Measurements from ENCODE around the gene MAGEB6B.
"Not testable (repeated sequence)": the region's sequence is repeated elsewhere in the genome, so short reads cannot be mapped to it uniquely, and the experiment has no call there.

MAGEB6B gene, protein sequence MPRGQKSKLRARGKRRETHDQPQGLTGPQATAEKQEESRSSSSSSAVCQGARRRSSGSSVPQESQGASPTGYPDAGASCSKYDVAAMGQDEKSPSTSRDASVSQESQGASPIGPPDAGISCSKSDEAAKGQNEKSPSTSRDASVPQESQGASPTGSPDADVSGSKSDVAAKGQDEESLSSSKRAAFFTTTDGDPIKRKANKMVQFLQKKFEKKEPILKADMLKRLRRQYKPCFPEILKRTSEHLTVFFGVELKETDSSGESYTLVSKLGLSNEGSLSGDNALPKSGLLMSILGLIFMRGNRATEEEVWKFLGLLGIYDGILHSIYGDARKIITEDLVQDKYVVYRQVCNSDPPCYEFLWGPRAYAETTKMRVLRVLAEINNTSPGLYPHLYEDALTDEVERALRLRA

DNA sequence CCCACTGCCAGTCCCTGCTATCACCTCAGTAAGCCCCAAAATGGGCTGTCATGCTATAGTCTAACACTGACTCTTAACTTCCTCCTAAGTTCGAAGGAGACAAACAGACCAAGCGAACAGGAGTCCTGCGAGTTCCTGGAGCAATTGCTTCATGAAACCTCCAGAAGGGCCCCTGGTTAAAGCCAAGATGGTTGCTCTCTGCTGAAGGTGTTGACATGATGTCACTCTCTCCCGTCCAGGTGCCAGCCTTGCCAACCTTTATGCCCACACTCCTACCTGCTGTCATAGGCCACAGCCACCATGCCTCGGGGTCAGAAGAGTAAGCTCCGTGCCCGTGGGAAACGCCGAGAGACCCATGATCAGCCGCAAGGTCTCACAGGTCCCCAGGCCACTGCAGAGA is at the start of gene MAGEB6B:
Gene MAGEB6B, plus strand, starts transcription at position 301 of the 400 bp plus-strand sequence. Its CDS starts 0 bp downstream, at position 301.
- FAIRE-seq: no peak

DNA sequence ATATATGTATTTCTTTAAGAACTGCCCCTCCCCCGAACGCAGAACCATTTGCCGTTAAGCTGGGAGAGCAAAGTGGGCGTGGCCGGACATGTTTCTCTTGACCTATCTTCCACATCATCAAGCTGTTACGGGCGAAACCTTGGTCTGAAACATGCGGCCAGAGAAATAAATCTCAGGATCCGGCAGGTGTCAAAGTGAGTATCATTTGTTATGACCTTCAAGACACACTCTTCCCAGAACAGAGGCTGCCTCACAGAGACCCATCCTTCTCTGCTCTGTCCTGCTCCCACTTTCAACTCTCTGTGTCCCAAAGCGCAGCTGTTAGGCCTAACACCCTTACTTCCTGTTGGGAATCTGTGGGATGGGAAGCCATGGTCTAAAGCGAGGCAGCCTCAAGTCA is 22.1 kb upstream of the MAGEB6B start, which contains the start of gene MAGEB18:
Gene MAGEB18, plus strand, starts transcription at position 70 of the 400 bp plus-strand sequence. CDS start 643 bp downstream, outside the sequence.
- FAIRE-seq: no peak

DNA sequence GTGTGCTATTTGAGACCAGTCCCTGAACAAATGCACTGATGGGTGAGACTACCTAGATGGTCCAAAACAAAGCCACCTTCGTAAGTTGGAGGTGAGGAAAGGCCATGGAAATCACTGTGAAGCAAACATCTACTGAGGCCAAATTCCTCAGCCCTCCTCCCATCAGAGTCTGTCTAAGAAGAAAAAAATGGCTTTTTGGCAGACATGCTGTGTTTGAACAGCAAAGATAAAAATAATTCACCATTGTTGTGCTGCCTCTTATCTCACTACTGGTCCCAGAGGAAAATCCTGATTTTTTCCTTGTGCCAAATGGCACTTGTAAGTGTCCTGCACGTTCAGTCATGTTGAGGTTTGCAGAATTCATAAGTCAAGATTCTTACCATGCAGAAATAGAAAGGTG is 14.4 kb upstream of the MAGEB6B start:
- no peak for FAIRE-seq

DNA sequence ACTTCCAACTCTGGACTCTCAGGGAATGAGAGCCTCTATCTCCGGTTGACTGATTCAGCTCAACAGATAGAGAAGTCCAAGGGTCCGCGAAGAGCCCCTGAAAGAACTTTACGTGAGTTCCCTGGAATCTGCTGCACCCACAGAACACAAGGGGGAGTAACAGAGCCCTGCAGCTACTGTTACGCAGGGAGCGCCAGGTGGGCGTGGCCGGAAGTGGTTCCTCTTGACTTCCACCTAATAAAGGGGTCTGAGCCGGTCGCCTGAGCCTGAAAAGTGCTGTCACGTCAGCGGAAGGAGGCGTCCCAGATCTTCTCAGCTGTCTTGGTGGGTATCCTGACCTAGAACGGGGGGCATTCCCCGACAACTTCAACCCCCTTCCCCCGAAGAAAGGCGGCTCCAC is 31.8 kb downstream of the MAGEB6B start, which contains the start of gene MAGEB6:
Gene MAGEB6, plus strand, starts transcription at position 237 of the 400 bp plus-strand sequence. CDS start 1,407 bp downstream, outside the sequence.
- no peak for FAIRE-seq

DNA sequence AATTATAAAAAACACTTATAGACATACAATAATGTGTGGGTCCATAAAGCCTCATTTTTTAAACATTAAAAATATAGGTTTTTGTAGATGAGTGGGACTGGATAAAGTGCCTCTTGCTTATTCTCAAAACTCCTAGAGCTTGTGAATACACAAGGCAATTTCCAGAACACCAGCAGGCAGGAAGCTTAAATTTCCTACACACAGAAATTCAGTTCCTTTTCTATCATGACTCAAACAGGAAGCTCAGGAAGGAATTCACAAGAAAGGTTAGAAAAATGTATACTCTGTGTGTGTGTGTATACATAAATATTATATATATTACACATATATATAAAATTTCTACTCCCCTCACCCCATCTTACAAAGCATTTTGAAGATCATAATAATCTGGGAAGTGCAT is 43.2 kb downstream of the MAGEB6B start:
- FAIRE-seq: no peak

DNA sequence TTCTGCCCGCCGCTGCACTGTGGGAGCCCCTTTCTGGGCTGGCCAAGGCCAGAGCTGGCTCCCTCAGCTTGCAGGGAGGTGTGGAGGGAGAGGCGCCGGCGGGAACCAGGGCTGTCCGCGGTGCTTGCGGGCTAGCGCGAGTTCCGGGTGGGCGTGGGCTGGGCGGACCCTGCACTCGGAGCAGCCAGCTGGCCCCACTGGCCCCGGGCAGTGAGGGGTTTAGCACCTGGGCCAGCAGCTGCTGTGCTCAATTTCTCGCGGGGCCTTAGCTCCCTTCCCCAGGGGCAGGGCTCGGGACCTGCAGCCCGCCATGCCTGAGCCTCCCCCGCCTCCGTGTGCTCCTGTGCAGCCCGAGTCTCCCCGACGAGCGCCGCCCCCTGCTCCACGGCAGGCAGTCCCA is 44.3 kb downstream of the MAGEB6B start:
- not testable (repeated sequence) for FAIRE-seq

DNA sequence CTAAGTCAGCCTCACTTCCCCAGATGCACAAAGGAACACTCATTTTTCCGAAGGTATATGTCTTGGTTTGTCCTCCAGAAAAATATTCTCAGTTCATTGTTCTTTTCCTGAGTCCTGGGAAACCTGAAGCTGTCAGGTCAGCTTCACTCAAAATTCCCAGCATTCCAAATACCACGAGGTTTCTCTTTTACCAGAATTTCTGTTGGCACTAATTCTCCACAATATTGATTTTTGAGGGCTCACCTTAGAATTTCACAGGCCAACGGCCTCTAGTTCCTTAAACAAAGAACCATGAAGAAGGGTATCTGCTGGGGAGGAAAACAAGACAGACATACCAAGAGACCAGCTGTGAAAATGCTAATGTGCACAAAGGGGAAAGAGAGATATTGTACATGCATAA is 47.6 kb downstream of the MAGEB6B start:
- FAIRE-seq: no peak
